Heart right ventricle (tissue), 16 donors: Measurements from ENCODE around the gene IFIT1. TPM values are rescaled to one million over a fixed set of nuclear protein-coding genes. Genes with fewer than 3 reads are reported as not detected.

Experiments used
- ATAC-seq, 8 donors: fragments of 200-7000 bp; cut with Tn5 transposase; one replicate each; pipeline ENCODE4 v1.9.1; 2020; ENCODE audit warnings: mild to moderate bottlenecking in 8 of 8, moderate library complexity in 8 of 8, moderate number of reproducible peaks in 1 of 8
- DNase-seq, 2 donors: peaks; one replicate each; pipeline ENCODE4 v3.0.0-alpha.2; 2020
- H3K27ac ChIP-seq, 10 donors: fragments of 200-600 bp; sonication (generic) in 2 of 10; one replicate each; pipeline versions ENCODE4 v1.5.0 to v1.8.0; 2020 to 2022; ENCODE audit warnings: mild to moderate bottlenecking in 3 of 10
- H3K27me3 ChIP-seq, 7 donors: fragments of 200-600 bp; one replicate each; pipeline ENCODE4 v1.8.0; 2021 to 2022; ENCODE audit warnings: mild to moderate bottlenecking in 2 of 7
- H3K36me3 ChIP-seq, 9 donors: fragments of 200-600 bp; sonication (generic) in 1 of 9; one replicate each; pipeline versions ENCODE4 v1.5.0 to v1.8.0; 2020 to 2022; ENCODE audit warnings: mild to moderate bottlenecking in 2 of 9
- H3K4me1 ChIP-seq, 9 donors: fragments of 200-600 bp; sonication (generic) in 1 of 9; one replicate each; pipeline versions ENCODE4 v1.5.0 to v1.8.0; 2020 to 2022; ENCODE audit warnings: mild to moderate bottlenecking in 4 of 9
- H3K4me3 ChIP-seq, 10 donors: fragments of 200-600 bp; sonication (generic) in 2 of 10; one replicate each; pipeline versions ENCODE4 v1.5.0 to v1.8.0; 2020 to 2022; ENCODE audit warnings: mild to moderate bottlenecking in 7 of 10, moderate library complexity in 2 of 10
- H3K9me3 ChIP-seq, 11 donors: fragments of 200-600 bp in 10 of 11; sonication (generic) in 2 of 11; one replicate each; pipeline versions ENCODE4 v1.5.0 to v1.8.0; 2013 to 2022; ENCODE audit warnings: mild to moderate bottlenecking in 2 of 11, control low read depth in 1 of 11, moderate library complexity in 1 of 11
- WGBS, 2 donors: extraction: QIAGEN DNeasy Blood & Tissue Kit; methylation state at CpG; one replicate each; pipeline ENCODE4 v1.1.7; 2013; ENCODE audit warnings: inconsistent platforms in 1 of 2; 5-methylcytosine and 5-hydroxymethylcytosine counted together
- intact Hi-C, 10 donors: fragments of 100-400 bp; cut with DNase I; formaldehyde crosslinking; loops; one replicate each; pipeline versions ENCODE4 v1.11.1 to v1.14.2; 2022
- polyA plus RNA-seq, 2 donors: library from polyadenylated mRNA; stranded (reverse); fragments of 200-250 nt; gene quantifications; one replicate each; pipeline ENCODE4 v1.2.3, GENCODE V29; 2013
- total RNA-seq, 10 donors: library from RNA; stranded (reverse); fragmentation: NEBNext Ultra II Directional in 3 of 10; extraction: Animal tissue kit (Norgen Biotek cat#: 25700) in 3 of 10; gene quantifications; one replicate each; pipeline versions ENCODE4 v1.2.1 to v1.2.4, GENCODE V29; 2021 to 2023
- TF ChIP-seq, protein P1 (sequence below), 9 donors: fragments of 200-600 bp; sonication (generic) in 2 of 9; IDR thresholded peaks; one replicate each; pipeline versions ENCODE4 v1.5.0 to v1.8.0; 2021 to 2022; ENCODE audit warnings: antibody characterized with exemption in 9 of 9, mild to moderate bottlenecking in 5 of 9, moderate library complexity in 1 of 9
- donor health status: Arrhythmogenic right ventricular cardiomyopathy.
- donor health status: ischemic (EF 13 %, LVEDD 7.1; RV severe dilation, severe dysfunction).
- donor health status: healthy with polysubstance abuse.
- donor health status: DM: no; HTN: yes; CAD: no.
- donor health status: DM: no; HTN: no; CAD: no.
- donor health status: ischemic (EF 25% LVEDD 6.9; RV normal size, moderate dysfunction).
- donor health status: ischemic (EF 25% LVEDD 5.7; RV mildly dilated, moderate dysfunction).
- donor health status: healthy.
- donor health status: DM: yes; HTN: yes; CAD: no.
- donor health status: Ischemic cardiomyopathy.
- donor health status: ischemic (EF 35%, LVEDD 5.7; RV mildly dilated, moderate dysfunction).
- donor health status: nonischemic (EF 11% LVEDD 7.7; RV severe dilation, severe dysfunction).
- donor health status: DM: yes; HTN: yes; CAD: no.
- donor health status: PGD.
- donor health status: ischemic (EF 29% LVEDD 5.4; RV normal size, mild dysfunction).
- donor health status: nonischemic (EF 23%, LVEDD 6.1; RV moderate dilation, normal function).

IFIT1 gene
- total and polyA plus RNA-seq, 12 donors, result 5.1 to 50.1 (median 27.8) TPM

DNA sequence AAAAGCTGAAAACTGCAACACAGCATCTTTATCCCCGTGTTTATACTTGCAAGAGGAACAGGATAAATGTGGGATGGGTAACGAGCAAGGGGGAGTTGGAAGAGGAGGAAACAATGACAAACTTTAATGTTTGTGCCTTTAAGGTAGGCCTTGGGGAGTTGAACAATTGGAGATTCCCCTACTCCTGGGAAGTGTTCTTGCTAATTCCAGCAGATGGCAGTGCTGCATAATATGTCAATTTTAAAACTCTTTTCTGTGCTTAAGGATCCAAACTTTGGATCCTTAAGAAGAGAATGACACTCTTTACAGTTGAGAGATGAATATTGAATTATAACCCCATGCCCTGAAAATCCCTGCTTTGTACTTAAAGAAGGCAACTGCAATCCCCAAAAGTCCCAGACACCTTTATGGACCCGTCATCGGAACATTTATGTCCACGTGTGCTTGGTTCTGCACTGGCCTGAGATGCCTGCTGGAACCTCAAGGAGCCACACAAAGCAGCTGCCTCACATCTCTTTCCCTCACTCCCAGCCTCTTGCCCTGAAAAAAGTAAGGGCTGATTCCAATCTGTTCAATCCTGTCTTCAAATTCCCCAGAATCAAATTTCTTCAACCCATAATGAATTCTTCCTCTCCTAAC is 33.9 kb downstream of the IFIT1 start:
- WGBS, 2 donors, result 50 to 56% methylated on average over 5 of the region's 5 CpGs

DNA sequence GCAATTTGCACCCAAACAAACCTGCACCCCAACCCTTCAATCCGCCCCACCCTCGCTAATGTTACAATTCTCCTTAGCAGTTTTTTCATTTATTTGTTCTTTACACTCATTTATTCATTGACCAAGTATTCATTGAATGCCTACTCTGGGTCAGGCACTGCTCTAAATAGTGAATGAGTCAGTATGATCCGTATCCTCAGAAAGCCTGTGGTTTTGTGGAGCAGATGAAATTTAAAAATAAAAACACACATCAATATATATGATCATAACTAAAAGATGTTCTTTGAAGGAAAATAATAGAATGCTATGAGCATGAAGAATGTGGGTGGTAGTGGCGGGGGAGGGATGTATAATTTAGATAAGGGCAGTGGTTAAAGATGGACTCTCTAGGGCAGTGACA is 35.2 kb downstream of the IFIT1 start:
- Histone ChIP-seq H3K27ac (peak overlapping the region in 1 of 10 donors; percentile 15), H3K9me3 (no peaks in the 10 kb centered on the region), H3K4me3 (no peak overlapping the region), H3K4me1 (peaks cover 0 to 44% (median 6%) of the 10 kb centered on the region in 9 donors), H3K36me3 (peaks cover 0 to 5% (median 0%) of the 10 kb centered on the region in 9 donors), H3K27me3 (no peaks in the 10 kb centered on the region)
- DNase-seq (no peak), ATAC-seq (peak in 1 of 8 donors; percentile 45)
- WGBS, 2 donors, result 88 to 89% methylated on average over 4 of the region's 4 CpGs
- intact Hi-C loops, result loop anchor here (1.0 to 10.0 kb wide), 11 partner anchors 50 to 277 kb away; partner anchors contain the start of genes KIF20B (in 4 of the 10) and PANK1 (in 1 of the 10)
- TF ChIP-seq, protein P1, sequence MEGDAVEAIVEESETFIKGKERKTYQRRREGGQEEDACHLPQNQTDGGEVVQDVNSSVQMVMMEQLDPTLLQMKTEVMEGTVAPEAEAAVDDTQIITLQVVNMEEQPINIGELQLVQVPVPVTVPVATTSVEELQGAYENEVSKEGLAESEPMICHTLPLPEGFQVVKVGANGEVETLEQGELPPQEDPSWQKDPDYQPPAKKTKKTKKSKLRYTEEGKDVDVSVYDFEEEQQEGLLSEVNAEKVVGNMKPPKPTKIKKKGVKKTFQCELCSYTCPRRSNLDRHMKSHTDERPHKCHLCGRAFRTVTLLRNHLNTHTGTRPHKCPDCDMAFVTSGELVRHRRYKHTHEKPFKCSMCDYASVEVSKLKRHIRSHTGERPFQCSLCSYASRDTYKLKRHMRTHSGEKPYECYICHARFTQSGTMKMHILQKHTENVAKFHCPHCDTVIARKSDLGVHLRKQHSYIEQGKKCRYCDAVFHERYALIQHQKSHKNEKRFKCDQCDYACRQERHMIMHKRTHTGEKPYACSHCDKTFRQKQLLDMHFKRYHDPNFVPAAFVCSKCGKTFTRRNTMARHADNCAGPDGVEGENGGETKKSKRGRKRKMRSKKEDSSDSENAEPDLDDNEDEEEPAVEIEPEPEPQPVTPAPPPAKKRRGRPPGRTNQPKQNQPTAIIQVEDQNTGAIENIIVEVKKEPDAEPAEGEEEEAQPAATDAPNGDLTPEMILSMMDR (IDR thresholded peaks at IDR 0.05), result no peak

More for the DNA sequence above, 33.9 kb downstream of the IFIT1 start:
- peak; percentile 50 to 87 (median 78) for ATAC-seq
- Histone ChIP-seq H3K36me3 (peaks cover 0 to 18% (median 0%) of the 10 kb centered on the region in 9 donors), H3K4me3 (no peak overlapping the region), H3K27me3 (no peaks in the 10 kb centered on the region), H3K9me3 (no peaks in the 10 kb centered on the region), H3K4me1 (peaks cover 0 to 36% (median 4%) of the 10 kb centered on the region in 9 donors), H3K27ac (no peak overlapping the region)
- intact Hi-C loops, result loop anchor here (1.0 to 10.0 kb wide), 11 partner anchors 51 to 278 kb away; partner anchors contain the start of genes KIF20B (in 4 of the 10) and PANK1 (in 1 of the 10)
- DNase-seq, result peak in 1 of 2 donors; percentile 44
- TF ChIP-seq, protein P1 (IDR thresholded peaks at IDR 0.05), result peak; percentile 76 to 90 (median 84)

DNA sequence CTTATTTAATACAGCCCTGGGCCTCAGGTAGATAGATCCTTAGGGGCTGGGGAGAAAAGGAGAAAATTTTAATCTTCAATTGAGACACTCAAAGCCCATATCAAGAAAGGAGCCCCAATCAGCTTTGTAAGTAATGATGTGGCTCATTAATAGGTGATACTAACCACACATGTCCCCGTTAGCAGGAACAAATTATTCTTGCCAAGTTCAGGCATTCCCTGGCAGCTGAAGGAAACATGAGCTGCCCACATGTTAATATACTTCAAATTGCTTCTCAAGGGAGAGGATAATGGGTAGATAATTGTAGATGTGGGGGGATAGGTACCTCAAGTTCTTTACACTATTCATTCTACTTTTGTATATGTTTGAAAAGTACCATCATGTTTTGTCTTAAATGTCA is 36.5 kb downstream of the IFIT1 start:
- Histone ChIP-seq H3K27me3 (peaks cover 0 to 3% (median 0%) of the 10 kb centered on the region in 7 donors), H3K4me3 (no peak overlapping the region), H3K9me3 (no peaks in the 10 kb centered on the region), H3K27ac (peak overlapping the region in 2 of 10 donors; percentile 29 to 44), H3K4me1 (peaks cover 0 to 48% (median 6%) of the 10 kb centered on the region in 9 donors), H3K36me3 (no peaks in the 10 kb centered on the region)
- 38 to 46% methylated on average over 1 of the region's 1 CpG for WGBS, 2 donors
- intact Hi-C loops, result loop anchor here in 8 of 10 donors (5.0 to 10.0 kb wide), 7 partner anchors 48 to 276 kb away; partner anchors contain the start of genes KIF20B (in 4 of the 8) and PANK1 (in 1 of the 8)
- DNase-seq (peak in 1 of 2 donors; percentile 13), ATAC-seq (peak in 6 of 8 donors; percentile 39 to 85 (median 63))
- TF ChIP-seq, protein P1 (IDR thresholded peaks at IDR 0.05), result no peak

DNA sequence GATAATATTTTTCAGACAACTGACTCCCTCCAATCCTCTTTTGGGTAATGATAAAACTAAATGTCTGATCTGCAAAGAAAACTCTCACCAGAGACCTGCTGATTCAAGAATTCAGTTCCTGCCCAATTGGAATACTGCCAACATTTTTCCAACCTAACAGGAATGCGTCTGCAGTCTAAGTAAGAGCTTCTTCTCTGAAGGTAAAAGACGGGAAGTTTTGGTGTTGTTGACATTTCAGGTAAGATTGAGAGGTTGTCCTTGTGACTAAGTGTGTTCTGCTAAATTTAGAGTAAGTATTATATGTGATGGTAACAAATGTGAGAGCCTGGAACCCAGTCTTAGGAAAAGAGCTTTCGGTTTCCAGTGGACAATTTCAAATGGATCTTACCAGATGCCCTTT is 39.6 kb downstream of the IFIT1 start:
- Histone ChIP-seq H3K4me1 (peaks cover 0 to 42% (median 6%) of the 10 kb centered on the region in 9 donors), H3K27me3 (peaks cover 0 to 4% (median 0%) of the 10 kb centered on the region in 7 donors), H3K9me3 (no peaks in the 10 kb centered on the region), H3K36me3 (no peaks in the 10 kb centered on the region), H3K4me3 (peak overlapping the region in 1 of 10 donors; percentile 6), H3K27ac (peak overlapping the region in 5 of 10 donors; percentile 7 to 36 (median 22))
- TF ChIP-seq, protein P1 (IDR thresholded peaks at IDR 0.05), result no peak
- intact Hi-C loops, result loop anchor here in 2 of 10 donors (5.0 kb wide), 2 partner anchors 40 to 50 kb away; no protein-coding TSS in a partner anchor
- DNase-seq, result no peak
- 26 to 37% methylated on average over 3 of the region's 3 CpGs for WGBS, 2 donors
- peak in 5 of 8 donors; percentile 23 to 74 (median 30) for ATAC-seq
